Stimulated activated CD4-positive, alpha-beta T cell treated with anti-CD3 and anti-CD28 coated beads, Interleukin-1b, Interleukin-23, amount 100 ng/mL, for 24 hours (primary cell): ENCODE measurements around the gene DCTN1.
"Not testable (repeated sequence)": the region's sequence is repeated elsewhere in the genome, so short reads cannot be mapped to it uniquely, and the experiment has no call there.

Experiments used
- DNase-seq, 4 experiments: peaks; one replicate each; pipeline ENCODE4 v3.0.0-alpha.2; 2020; ENCODE audit warnings: low read depth in 4 of 4, low spot score in 1 of 4

Gene DCTN1

DNA sequence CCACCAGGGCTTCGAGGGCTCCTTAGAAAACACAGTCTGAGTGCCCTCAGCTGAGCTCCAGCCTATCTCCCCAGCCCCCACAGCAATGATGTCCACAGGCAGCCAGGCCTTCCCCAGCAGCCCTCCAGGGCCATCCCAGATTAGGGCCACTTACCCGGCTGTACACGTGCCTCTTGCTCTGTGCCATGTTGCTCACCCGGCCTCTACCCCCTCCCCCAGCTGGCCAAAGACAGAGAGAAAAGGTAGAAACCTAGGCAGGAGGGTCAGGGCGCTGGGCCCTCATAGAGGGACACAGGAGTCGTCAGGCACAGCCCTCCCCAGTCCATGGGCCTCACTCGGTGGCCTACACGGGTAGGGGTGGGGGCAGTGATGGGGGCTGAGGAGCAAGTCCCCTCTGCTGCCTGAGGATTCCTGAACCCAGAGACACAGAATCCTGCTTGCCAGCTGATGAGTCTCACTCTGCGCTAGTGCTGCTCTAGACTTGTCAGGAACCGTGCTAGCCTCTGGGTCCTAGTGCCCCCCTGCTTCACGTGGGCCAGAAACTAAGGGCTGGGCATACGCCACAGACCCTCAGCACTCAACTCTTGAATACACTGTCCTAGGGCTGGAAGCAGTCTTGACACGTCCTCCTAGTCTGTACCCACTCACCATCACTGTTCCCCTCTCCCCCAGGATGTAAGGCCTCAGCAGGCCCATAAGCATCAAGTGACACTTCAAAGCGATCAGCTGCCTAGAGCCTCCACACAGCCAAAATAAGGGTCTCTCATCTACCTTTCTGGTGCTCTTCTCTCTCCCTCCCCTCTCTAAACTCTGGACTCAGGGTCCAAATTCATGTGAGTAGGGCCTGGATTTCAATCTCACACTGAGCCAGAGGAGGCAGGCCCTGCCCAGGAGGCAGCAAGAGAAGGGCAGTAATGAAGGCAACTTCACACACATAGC, at the start of gene DCTN1:
Gene DCTN1, minus strand, starts transcription at position 461 of the 939 bp plus-strand sequence. Its CDS starts 274 bp downstream, at position 187.
- no peak for DNase-seq

DNA sequence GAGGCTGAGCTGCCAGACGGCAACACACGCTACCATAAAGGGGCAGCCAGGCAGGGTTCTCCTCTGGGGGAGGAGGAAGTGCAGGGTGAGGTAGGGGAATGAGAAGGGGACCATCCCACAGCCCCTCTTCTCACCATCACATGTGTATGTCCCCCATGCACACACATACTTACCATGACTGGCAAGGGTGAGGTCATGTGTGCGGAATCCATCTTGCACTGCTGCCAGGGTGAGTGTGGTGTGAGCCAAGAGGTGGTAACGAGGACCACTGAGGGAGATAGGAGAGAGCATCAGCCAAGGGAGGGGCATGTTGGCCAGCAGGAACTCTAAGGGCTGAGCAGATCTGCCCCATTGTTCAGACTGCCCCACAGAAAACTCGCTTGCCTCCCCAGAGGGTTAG, 48.6 kb upstream of the DCTN1 start:
- DNase-seq = no peak

DNA sequence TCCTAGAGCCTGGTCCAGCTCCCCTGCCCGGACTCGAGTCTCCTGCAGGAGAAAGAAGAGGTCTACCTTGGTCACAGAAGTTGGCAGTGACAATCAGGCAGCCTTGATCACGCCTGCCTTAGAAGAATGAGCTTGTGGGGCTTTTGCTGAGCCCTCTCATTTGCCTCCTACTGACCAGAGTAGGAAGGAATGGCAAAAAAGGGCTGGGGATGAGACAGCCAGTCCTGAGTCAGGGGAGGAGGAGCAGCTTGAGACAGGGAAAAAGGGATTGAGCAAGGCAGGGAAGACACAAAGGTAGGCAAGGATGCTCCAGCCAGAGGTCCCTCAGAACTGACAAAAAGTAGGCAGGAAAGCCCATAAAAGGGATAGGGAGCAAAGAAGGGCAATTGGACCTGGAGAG, 47.4 kb upstream of the DCTN1 start:
- no peak for DNase-seq

DNA sequence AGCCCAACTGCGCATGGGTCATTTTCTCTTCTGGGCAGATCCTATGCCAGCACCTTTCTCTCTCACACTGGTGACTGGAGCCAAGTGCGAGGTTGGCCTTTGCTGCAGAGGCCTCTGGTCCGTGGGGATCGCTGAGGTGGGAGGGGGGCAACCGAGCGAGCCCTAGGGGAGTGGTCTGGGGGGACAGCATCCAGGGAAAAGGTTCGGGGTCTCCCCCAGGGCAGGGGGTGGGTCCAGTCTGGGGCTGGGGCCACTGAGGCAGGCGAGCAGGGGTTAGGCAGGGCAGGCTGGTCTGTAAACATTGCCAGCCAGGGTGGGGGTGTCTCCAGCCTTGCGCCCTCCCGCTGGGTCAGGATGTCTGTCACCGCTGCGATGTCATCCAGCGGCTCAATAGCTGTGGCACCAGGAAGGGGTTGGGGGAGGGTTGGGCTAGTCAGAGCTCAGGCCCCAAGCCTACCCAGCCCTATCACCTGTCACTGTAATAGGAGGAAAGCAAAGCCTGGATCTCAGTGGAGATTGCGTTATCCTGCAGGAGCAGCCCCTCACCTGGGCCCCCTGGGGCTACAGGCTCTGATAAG, 46.2 kb upstream of the DCTN1 start:
- DNase-seq = no peak

DNA sequence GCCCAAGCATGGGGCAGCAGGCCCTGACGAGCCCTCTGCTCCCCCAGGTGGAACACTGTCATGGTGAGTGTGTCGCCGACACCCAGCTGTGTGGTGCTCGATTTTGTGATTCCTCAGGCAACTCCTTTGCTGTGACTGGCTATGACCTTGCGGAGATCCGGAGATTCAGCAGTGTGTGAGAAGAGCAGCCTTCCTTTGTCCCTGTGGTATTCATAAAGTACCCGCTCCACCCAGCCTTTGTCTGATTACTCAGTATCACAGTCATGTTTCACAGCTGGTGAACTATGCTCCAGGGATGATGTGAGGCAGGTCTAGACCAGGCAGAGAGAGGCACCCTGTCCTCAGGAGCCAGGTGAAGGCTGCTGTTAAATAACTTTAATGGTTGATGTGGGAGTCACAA, 45.4 kb upstream of the DCTN1 start:
- no peak for DNase-seq

DNA sequence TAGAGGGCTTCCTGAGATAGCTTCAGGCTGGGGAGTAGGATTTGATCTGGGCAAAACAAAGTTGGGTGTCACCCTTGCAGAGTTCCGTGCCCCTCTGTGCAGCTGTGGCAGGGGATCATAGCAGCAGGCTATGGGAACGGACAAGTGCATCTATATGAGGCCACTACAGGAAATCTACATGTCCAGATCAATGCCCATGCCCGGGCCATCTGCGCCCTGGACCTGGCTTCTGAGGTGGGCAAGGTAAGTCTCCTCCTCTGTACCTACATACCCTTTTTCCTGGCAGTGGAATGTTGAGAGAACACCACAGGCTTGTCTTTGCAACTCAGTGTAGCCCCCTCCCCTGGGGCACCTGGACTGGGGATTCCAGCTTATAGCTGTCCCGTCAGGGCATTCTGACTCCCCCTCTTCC, 44.9 kb upstream of the DCTN1 start:
- no peak for DNase-seq

DNA sequence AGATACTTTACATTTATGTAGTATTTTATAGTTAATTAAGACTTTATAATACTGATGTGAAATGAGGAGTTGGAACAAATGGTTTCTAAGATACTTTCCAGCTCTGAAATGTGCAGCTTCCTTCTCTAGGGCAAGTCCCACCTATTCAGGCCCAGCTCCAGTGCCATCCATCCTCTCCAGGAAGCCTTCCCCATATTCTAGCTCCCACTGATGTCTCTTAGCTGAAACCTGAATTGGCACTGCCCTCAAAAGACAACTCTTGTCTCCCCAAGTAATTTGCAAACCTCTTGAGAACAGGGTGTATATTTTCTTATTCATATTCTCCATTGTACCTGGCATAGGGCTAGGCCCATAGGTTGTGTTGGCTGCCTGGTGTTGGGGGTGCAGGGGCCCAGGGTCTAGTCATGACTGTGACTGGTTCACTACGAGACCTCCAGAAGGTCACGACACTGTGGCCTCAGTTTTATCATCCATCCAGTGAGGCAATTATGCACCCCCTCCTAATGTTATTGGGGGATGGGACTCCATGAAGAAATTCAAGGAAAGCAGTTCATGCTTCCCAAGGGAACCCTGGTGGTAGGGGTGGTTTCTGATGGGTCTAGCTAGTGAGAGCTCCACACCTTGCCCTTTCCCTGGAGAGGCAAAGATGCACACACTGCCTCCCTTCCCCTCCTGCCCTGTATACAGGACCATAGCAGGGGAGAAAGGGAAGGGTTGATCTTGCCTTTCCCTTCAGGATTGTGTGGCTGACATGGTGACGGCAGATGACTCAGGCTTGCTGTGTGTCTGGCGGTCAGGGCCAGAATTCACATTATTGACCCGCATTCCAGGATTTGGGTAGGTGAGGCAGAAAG, 44.3 kb upstream of the DCTN1 start:
- DNase-seq = no peak

DNA sequence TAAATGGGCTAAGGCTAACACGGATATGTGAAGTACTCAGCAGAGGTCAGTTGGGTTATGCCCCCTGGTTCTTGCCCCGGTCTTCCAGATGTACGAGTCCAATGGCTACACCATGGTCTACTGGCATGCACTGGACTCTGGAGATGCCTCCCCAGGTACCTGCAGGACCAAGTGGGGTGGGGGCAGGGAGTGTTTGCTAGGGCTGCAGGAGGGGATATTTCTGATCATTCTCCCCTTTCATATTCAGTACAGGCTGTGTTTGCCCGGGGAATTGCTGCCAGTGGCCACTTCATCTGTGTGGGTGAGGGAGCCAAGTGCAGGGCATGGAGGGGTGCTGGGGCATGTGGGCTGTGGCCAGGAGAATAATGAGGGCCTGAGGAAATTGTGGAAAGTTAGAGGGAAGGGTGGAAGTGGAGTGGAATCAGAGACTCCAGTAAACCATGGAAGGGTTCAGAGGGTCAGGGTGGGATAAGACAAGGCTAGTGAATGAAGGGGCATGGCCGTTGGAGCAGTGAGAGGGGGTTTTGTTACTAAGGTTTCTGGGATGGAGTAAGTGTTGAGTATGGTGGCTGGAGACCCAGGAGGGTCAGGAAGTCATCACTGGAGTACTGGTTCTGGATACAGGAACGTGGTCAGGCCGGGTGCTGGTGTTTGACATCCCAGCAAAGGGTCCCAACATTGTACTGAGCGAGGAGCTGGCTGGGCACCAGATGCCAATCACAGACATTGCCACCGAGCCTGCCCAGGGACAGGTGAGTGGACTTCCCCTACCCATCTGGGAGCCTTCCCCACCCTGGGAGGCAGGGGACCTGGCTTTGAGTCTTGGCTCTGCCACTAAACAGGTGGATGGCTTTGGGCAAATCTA, 43.4 kb upstream of the DCTN1 start:
- no peak for DNase-seq

DNA sequence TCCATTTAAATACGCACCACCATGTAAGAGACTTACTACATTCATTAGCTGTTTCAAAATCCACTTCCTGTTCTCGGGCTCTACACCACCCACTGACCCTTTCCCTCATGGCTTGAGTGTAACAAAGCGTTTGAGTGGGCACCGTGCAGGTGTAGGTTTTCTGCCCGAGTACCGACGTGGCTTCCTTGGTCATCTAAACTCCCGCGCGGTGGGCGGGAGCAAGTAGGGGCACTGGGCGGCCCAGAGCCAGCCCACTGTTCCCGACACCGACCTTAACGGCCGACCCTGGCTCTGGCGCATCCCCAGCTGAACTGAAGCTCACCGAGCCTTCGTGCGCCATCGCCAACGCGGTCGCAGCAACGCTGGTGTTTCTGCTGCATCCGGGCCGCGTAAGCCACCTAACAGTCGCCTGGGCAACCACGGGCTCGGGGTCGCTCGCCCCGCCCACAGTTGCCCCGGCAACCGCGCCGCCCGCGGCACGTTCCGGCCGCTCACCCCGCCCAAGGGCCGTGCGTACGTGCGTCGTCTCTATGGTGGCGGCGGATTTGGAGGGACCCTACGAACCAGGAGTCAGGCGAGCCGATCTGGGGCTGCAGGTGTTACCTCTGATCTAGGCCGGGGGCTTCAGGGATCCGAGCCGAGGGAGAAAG, 41.2 kb upstream of the DCTN1 start, which contains the start of the genes C2orf81 and WDR54:
Gene C2orf81, minus strand, starts transcription at position 399 of the 650 bp plus-strand sequence. Its CDS starts 59 bp downstream, at position 340.
Gene WDR54, plus strand, starts transcription at position 510 of the 650 bp plus-strand sequence. CDS start 424 bp downstream, outside the sequence.
- peak; percentile 86 to 95 (median 90) for DNase-seq

DNA sequence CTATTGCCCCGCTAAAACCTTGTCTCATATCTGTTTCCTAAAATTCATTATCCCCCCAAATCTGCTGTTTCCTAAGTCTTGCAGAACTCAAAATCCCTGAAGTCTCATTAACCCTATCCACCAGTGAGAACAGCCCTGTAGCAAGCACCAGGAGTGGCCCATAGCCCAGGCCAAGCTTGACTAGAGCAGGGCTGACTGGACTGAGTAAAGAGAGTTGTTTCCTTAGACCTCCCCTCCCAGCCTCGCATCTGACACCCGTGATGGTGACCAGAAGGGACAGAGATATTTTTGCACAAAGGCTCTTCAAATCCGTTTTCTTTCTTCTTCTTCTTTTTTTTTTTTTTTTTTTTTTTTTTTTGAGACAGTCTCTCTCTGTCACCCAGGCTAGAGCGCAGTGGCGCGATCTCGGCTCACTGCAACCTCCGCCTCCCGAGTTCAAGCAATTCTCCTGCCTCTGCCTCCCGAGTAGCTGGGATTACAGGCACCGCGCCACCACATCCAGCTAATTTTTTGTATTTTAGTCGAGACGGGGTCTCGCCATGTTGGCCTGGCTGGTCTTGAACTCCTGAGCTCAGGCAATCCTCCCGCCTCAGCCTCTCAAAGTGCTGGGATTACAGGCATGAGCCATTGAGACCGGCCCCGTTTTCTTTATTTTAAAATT, 40.5 kb upstream of the DCTN1 start:
- DNase-seq = not testable (repeated sequence)

DNA sequence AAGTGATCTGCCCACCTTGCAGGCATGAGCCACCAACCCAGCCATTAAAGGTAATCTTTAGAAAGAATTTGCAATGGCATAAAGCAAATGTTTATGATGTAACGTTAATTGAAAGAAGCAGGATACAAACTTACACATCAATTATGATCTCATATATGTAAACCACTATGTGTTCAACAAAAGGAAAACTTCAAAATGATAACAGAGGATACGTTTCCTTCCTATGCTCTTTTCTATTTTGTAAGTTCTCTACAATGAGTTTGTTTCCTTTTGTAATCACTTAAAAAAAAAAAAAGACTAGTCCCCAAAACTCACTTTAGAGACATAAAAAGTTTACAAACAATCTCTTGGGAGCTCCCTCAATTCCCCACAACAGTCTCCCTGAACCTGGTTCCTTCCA, 39.9 kb upstream of the DCTN1 start:
- DNase-seq = no peak

DNA sequence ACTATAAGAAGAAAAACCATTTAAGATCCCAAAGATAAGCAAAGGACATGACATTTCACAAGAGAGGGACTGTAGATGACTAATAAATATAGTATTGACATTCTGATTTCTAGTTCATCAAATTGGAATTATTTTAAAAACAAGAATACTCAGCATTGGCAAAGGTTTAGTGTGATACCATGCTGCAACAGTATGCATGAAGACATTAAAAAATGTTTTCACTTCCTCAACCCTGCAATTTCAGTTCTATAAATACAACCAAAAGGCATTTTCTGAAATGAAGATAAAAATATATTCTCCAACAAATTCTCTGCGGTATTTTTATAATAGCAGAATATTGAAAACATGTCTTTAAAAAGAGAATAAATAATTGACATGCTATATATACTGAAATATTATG, 39.2 kb upstream of the DCTN1 start:
- DNase-seq = no peak

DNA sequence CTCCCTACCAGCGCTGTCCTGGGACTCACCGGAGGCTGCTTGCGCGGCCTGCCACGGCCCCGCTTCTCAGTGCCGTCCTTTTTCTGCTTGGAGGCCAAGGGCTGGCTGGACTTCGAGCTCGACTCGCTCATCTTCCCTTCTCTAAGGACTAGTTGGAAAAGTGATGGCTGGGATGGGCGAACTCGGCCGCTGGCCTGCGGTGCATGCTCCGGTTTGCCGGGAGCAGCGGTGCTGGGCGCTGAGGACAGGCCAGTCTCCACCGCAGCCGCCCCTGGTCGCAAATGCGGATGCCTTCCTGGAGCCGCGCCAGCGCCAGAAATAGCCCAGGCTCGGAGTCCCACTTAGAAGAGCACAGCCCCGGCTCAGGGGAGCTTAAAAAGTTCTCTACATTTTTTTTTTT, 38.2 kb upstream of the DCTN1 start:
- no peak for DNase-seq

DNA sequence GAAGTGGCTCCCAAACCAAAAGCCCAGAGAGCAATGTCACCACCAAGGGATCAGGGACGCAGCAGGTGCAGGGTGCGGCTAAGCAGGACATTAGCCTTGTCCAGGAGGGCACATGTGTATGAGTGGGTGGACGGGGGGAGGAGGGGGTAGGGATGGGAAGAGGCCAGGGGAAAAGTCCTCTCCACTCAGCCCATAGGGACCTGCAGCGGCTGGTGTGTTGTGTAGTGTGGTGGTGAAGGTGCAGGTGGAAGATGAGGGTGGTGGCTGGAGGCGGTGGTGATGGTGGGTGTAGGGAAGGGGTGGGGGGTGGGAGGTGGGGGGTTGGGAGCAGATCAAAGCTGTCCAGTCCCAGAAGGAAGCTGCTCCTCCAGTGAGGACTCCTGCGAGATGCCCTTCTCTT, 37.7 kb upstream of the DCTN1 start:
- no peak for DNase-seq

DNA sequence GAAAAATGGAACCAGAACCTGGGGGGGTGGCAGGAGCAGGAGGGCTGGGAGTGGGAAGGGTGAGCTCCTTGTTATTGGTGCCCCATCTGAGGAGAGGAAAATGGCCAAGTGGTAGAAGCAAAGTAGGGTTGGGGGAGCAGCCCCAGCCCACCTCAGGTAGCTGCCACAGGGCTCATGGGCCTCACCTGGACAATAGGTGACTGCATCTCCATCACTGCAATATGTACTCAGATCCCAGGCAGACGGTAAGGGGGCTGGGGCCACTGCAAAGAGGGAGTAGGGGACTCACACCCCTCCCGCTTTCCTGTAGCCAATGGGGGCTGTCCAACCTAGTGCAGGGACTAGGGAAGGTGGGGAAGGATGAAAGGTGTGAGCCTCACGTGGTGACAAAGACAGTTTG, 37.1 kb upstream of the DCTN1 start:
- no peak for DNase-seq

DNA sequence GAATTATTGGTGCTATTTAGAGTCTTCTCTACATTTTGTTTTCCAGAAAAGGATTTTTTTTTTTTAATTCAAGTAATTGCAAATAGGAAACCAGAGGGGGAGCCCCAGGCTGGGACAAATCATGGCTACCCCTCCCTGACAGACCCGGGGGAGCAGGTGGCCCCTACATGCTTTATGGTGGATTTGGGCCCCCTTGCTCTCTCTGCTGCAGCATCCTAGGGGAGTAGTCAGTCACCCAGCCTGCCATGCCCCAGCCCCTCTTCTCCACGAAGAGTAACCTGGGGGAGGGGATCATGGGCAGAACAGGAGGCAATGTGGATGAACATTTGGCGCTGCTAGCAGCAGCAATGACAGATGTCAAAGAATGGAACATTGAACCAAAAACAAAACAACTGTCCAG, 36.7 kb upstream of the DCTN1 start:
- DNase-seq = no peak

DNA sequence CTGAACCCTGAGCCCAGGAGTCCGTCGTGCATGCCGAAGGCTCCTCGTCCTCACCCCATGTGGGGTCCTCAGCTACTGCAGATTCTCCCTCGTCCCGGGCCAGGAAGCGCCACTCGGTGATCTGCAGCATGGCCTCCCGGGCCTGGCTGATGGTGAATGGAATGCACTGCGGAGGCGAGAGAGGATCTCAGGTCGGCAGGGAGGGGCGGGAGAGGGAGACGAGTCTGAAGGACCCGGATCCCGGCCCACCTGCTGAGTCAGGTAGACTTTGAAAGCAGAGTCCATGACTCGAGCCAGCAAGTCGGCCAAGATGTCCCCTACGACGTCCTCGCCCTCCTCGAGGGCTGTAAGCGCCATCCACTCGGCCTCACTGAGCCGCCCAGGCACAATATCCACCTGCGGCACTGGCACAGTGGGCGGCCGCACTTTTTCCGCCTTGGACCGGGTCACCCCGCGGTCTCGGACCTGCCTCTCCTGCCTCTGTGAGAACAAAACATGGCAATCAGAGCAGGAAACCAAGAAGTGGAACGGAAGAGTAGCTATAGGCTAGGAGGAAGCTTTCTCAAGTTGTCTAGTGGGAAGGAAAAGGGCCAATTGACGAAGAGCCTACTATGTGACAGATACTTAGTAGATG, 35.8 kb upstream of the DCTN1 start:
- no peak for DNase-seq

DNA sequence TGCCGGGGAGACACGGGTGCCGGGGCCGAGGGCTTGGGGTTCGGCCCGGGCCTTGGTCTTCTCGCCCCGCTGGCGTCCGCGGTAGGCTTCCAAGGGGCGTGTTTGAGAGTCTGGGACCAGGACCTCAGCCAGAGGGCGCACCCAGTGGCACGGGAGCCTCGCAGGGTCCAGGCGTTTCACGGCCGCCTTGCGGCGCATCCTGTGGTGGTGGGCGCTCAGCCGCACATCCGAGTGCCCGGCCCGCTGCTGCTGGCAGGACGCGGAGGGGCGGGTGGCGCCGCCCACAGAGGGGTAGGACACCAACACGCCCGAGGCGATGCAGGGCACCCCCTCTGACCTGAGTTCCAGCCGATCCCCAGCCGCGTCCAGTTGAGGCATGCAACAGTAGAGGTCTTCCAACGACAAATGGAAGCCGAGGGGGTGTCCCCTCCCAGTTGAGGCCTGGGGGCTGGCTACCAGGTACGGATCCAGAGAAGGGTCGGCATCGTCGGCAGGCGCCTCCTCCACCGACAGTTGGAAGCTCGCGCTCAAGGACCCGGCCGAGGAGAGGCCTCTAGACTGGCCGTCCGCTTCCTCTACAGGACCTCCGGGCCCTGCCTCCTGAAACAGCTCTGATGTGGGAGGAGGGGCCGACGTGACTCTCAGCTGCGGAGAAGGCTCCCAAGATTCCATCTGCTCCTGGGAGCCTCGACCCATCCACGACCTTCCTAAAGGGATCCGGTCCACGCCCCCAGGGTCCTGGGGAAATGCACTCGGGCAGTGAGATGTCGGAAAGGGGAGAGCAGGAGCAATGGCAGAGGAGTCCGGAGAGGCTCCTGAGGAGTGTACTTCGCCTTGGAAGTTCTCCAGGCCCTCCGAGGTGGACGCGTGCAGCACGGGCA, 35.0 kb upstream of the DCTN1 start:
- DNase-seq = no peak
